ENCODE results near the gene ILF3.

The ILF3 gene

DNA sequence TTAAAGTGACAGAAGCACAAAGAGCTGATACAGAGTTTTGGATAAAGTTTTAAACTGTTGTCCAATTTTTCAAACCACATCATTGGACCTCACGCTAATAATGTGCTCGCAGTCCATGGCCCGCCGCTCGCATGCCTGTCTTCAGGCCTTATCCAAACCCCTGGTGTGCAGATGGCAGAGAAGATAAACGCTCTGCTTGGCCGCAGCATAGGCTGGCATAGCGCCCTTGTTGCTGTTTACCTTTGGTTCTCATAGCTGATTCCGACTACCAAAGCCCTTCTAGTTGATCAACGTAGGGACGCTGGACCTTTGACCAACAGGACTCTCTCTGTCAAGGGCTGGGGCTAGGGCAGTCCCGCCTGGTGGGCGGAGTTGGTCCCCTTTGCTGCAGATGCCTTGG is 23.6 kb downstream of the ILF3 start:
- DNase-seq (ENCODE audit: low spot score), result no peak
- H3K27ac ChIP-seq, result no peak overlapping the region
- TF ChIP-seq CTCF (IDR thresholded peaks at IDR 0.05), result no peak
- H3K4me3 ChIP-seq, result no peak overlapping the region

- Histone ChIP-seq H3K27ac (no peak overlapping the region), H3K4me3 (no peak overlapping the region)
- no peak for DNase-seq (ENCODE audit: low spot score)
- TF ChIP-seq CTCF (IDR thresholded peaks at IDR 0.05), result no peak
These were observed 24.7 kb downstream of the ILF3 start for GRCh38 chr19:10678813-10679212.

- no peak overlapping the region for H3K27ac ChIP-seq
- TF ChIP-seq CTCF (IDR thresholded peaks at IDR 0.05), result no peak
- no peak for DNase-seq (ENCODE audit: low spot score)
- no peak overlapping the region for H3K4me3 ChIP-seq
These were observed 25.6 kb downstream of the ILF3 start for GRCh38 chr19:10679743-10680142.

- DNase-seq (ENCODE audit: low spot score), result no peak
- Histone ChIP-seq H3K27ac (no peak overlapping the region), H3K4me3 (no peak overlapping the region)
- no peak for TF ChIP-seq CTCF (IDR thresholded peaks at IDR 0.05)
These were observed 26.5 kb downstream of the ILF3 start for GRCh38 chr19:10680545-10681135.

DNA sequence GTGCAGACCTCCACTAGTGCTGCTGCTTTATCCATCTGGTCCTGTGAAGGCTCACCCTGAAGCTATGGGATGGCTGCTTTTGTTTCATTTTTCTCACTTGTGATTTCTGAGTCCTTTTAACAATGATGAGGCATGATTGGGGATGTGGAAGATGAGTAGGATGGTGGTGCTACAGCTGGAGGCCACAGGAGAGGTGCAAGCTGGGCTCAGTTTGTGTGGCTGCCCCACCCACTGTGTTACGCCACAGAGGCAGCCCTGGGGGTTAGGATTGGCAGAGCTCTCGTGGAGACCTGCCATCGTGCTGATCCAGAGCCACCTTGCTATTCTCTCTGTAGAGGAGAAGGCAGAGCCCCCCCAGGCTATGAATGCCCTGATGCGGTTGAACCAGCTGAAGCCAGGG is 27.5 kb downstream of the ILF3 start:
- DNase-seq (ENCODE audit: low spot score), result no peak
- TF ChIP-seq CTCF (IDR thresholded peaks at IDR 0.05), result no peak
- H3K4me3 ChIP-seq, result no peak overlapping the region
- no peak overlapping the region for H3K27ac ChIP-seq

DNA sequence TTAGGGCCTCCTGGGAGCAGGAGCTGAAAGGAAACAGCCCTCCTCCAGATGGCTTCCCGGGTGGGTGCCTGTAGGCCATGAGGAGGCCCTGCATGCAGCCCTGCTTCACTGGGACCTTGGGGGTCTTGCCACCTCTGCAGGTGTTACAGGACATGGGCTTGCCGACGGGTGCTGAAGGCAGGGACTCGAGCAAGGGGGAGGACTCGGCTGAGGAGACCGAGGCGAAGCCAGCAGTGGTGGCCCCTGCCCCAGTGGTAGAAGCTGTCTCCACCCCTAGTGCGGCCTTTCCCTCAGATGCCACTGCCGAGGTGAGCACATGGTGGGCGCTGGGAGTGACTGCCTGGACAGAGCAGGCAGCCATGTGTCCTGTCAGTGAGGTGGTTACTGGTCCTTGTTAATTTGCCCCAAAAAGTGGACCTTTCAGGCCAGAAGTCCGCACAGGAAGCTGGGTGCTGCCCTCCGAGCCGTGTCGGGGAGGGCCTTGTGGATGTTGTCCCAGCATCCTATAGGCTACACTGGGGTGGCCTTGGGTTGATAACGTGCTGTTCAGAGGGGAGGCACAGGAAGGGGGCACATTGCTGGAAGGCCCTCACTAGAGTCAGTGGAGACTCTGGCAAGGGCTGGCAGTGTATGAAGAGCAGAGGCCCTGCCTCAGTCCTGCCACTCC is 28.4 kb downstream of the ILF3 start:
- H3K27ac ChIP-seq, result no peak overlapping the region
- no peak for DNase-seq (ENCODE audit: low spot score)
- no peak for TF ChIP-seq CTCF (IDR thresholded peaks at IDR 0.05)
- no peak overlapping the region for H3K4me3 ChIP-seq

- no peak overlapping the region for H3K4me3 ChIP-seq
- no peak for TF ChIP-seq CTCF (IDR thresholded peaks at IDR 0.05)
- no peak overlapping the region for H3K27ac ChIP-seq
- DNase-seq (ENCODE audit: low spot score), result no peak
These were observed 28.9 kb downstream of the ILF3 start for GRCh38 chr19:10683064-10683426.
